Hematopoietic multipotent progenitor cell treated with erythropoietin and hydrocortisone succinate and interleukin-3 and kit ligand, for 17 days (in vitro differentiated cells): ENCODE results near the gene CDAN1.
"Not testable (repeated sequence)": the region's sequence is repeated elsewhere in the genome, so short reads cannot be mapped to it uniquely, and the experiment has no call there.

ENCODE experiments used
- DNase-seq: peaks from one replicate; pipeline ENCODE4 v3.0.0-alpha.2; 2015; ENCODE audit warnings: low spot score

CDAN1 gene, protein sequence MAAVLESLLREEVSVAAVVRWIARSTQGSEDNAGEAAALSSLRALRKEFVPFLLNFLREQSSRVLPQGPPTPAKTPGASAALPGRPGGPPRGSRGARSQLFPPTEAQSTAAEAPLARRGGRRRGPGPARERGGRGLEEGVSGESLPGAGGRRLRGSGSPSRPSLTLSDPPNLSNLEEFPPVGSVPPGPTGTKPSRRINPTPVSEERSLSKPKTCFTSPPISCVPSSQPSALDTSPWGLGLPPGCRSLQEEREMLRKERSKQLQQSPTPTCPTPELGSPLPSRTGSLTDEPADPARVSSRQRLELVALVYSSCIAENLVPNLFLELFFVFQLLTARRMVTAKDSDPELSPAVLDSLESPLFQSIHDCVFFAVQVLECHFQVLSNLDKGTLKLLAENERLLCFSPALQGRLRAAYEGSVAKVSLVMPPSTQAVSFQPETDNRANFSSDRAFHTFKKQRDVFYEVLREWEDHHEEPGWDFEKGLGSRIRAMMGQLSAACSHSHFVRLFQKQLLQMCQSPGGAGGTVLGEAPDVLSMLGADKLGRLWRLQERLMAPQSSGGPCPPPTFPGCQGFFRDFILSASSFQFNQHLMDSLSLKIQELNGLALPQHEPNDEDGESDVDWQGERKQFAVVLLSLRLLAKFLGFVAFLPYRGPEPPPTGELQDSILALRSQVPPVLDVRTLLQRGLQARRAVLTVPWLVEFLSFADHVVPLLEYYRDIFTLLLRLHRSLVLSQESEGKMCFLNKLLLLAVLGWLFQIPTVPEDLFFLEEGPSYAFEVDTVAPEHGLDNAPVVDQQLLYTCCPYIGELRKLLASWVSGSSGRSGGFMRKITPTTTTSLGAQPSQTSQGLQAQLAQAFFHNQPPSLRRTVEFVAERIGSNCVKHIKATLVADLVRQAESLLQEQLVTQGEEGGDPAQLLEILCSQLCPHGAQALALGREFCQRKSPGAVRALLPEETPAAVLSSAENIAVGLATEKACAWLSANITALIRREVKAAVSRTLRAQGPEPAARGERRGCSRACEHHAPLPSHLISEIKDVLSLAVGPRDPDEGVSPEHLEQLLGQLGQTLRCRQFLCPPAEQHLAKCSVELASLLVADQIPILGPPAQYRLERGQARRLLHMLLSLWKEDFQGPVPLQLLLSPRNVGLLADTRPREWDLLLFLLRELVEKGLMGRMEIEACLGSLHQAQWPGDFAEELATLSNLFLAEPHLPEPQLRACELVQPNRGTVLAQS

GRCh38 chr15:42736793-42737528 lies at the start of gene CDAN1:
TSS of gene CDAN1 (minus strand) at chr15:42737128. CDS start at chr15:42737102, 26 bp downstream.
- DNase-seq: peak; percentile 83

DNA sequence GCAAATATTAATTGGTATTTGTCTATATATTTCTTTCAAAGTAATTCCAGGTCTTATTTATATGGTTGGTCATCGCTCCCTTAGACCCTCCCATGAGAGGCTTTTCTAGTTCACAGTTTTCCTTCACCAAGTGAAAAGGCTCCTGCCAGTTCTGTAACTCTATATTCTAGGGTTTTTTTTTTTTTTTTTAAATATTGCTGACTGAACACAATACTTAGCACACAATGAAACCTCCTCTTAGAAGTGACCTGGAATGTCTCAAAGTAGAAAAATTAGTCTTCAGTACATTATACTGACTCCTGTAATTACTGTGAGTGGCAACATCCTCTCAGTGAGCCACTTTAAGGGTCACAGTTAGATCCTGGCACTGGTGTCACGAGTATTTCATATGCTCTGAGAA lies 48.6 kb upstream of the CDAN1 start:
- DNase-seq: no peak

GRCh38 chr15:42784705-42785104 lies 47.8 kb upstream of the CDAN1 start:
- no peak for DNase-seq

DNA sequence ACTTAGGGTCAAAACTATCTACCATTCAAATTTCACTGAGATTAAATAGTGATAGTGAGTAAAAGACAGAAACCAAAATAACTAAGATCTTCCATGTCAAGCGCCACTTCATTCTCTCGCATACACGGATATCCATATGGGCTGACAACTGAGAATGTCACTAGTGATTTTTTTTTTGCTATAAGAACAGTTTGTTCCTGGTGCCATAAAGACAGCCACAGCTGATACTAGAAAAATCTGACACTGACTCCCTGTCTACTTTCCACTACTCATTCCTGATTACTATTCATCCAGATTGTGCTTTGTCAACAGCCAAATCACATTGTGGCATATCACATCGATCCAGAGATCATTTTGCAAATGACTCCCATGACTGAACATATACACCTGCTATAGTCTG lies 45.8 kb upstream of the CDAN1 start:
- DNase-seq: no peak

GRCh38 chr15:42775416-42775815 lies 38.5 kb upstream of the CDAN1 start:
- no peak for DNase-seq

- no peak for DNase-seq
Observed at GRCh38 chr15:42772901-42773300, 36.0 kb upstream of the CDAN1 start.

DNA sequence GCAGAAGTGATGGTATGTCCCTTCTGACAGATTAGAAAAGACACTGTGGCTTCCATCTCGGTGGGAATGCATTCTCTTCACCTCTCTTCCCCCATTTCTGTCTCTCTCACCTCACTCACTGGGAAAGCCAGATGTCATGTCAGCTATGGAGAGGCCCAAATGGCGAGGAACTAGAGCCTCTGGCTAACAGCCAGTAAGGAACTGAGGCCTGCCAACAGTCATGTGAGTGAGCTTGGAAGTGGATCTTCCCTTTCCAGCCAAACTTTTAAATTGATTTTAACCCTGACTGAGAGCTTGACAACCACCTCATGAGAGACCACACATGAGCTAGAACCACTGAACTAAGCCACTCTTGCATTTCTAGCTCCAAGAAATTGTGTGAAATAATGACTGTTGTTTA lies 35.2 kb upstream of the CDAN1 start:
- no peak for DNase-seq

DNA sequence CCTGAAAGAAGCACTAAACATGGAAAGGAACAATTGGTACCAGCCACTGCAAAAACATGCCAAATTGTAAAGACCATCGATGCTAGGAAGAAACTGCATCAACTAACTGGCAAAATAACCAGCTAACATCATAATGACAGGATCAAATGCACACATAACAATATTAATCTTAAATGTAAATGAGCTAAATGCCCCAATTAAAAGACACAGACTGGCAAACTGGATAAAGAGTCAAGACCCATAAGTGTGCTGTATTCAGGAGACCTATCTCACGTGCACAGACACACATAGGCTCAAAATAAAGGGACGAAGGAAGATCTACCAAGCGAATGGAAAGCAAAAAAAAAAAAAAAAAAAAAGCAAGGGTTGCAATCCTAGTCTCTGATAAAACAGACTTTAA lies 29.2 kb upstream of the CDAN1 start:
- DNase-seq: not testable (repeated sequence)

DNA sequence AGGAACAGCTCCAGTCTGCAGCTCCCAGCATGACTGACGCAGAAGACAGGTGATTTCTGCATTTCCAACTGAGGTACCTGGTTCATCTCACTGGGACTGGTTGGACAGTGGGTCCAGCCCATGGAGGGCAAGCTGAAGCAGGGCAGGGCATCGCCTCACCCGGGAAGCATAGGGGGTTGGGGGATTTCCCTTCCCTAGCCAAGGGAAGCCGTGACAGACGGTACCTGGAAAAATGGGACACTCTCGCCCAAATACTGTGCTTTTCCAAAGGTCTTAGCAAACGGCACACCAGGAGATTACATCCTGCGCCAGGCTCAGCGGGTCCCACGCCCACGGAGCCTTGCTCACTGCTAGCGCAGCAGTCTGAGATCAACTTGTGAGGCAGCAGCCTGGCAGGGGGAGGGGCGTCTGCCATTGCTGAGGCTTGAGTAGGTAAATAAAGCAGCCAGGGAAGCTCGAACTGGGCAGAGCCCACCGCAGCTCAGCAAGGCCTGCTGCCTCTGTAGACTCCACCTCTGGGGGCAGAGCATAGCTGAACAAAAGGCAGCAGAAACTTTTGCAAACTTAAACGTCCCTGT lies 27.3 kb upstream of the CDAN1 start:
- DNase-seq: not testable (repeated sequence)

- not testable (repeated sequence) for DNase-seq
Observed at GRCh38 chr15:42761813-42762212, 24.9 kb upstream of the CDAN1 start.

DNA sequence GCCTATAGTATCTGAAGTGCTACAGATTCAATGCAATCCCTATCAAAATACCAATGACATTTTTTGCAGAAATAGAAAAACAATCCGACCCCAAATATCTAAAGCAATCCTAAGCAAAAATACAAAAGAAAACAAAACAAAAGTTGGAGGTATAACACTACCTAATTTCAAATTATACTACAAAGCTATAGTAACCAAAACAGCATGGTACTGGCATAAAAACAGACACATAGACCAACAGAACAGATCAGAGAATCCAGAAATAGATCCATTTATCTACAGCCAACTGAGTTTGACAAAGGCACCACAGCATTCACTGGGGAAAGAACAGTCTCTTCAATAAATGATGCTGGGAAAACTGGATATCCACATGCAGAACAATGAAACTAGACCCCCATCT lies 23.8 kb upstream of the CDAN1 start:
- DNase-seq: no peak

DNA sequence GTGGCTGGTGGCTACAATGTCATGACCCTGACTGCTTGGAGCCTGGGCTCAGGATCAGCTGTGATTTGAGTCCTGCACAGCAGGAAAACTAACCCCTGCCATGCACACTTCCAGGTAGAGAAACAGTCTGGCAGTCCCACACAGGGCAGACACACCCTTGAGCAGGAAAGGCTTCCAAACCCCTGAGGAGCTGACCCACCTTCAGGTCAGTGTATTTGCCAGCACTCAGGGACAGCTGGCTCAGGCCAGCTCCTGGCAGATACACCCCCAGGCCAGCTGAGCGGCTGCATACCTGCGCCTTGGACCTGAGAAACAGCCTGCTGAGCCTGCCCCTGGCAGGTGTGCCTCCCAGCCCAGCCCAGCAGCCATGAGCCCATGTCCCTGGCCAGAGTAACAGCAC lies 22.2 kb upstream of the CDAN1 start:
- DNase-seq: no peak

DNA sequence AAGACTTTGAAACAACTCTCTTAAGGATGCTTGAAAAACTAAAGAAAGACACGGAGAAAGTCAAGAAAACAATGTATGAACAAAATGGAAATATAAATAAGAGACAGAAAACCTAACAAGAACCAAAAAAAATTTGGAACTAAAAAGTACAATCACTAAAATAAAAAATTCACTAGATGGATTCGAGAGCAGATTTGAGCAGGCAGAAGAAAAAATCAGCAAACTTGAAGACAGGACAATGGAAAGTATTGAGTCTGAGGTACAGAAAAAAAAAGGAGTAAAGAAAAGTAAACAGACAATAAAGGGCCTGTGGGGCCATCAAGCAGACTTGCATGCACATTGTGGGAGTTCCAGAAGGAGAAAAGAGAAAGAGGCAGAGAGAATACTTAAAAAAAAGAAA lies 13.4 kb upstream of the CDAN1 start:
- no peak for DNase-seq

DNA sequence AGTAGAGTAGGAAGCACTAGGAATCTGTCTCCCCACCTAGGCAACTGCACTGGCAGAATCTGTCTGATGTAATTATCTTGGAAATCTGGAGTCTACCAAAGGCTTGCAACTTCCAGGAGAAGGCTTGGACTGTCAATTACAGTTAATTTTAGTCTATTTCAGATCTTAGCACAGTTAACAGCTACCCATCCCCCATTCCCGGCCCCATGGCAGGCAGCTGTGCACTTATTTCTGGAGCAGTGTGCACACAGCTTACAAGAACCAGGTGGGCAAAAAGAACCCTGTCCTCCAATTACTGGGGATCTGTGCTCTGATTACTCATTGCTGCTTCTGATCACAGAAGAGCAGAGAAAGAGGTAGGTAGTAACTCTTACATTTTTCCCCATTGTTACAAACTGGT lies 12.3 kb upstream of the CDAN1 start:
- DNase-seq: no peak

DNA sequence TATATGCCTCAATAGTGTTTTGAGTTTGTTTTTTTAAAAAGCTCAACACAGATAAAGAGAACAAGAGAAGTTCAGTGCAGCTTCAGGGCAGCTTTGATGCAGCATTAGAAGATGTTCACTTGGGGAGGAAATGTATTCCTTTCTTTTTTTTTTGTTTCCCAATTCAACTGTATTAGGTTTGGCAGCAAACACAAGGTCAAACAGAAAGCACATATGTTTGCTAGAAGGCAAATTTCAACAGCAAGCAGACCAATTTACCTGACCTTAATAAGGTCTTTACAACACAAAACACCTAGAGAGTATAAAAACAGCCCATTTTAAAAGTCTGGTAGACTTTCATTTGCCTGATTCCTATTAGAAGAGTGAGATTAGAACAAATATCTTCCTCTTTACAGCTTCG lies 7.3 kb upstream of the CDAN1 start:
- DNase-seq: no peak

- no peak for DNase-seq
Observed at GRCh38 chr15:42742149-42742548, 5.2 kb upstream of the CDAN1 start.

- no peak for DNase-seq
Observed at GRCh38 chr15:42741710-42742109, 4.8 kb upstream of the CDAN1 start.

- DNase-seq: peak; percentile 67
Observed at GRCh38 chr15:42737529-42738328, 801 bp upstream of the CDAN1 start.

DNA sequence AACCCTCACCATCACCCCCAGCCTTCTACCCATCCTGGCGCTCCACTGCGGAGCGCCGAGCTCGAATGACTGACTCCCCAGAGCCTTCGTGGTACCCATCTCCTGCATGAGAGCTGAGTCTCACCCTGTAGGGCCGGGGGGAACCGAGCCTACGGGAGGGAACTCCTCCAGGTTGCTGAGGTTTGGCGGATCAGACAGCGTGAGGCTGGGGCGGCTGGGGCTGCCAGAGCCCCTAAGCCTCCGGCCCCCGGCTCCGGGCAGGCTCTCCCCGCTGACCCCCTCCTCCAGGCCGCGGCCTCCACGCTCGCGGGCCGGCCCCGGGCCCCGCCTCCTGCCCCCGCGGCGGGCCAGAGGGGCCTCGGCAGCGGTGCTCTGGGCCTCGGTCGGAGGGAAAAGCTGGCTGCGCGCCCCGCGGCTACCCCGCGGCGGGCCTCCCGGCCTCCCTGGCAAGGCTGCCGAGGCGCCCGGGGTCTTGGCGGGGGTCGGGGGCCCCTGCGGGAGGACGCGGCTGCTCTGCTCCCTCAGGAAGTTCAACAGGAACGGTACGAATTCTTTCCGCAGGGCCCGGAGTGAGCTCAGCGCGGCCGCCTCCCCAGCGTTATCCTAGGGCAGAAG lies 643 bp downstream of the CDAN1 start:
- DNase-seq: no peak
